Natural killer cell treated with Interleukin-12 subunit alpha and Interleukin-12 subunit beta and Interleukin-15 and Interleukin-18, amount 100 ng/mL, for 72 hours (primary cell): Measurements from ENCODE around the gene PARP1. TPM values are rescaled to one million over a fixed set of nuclear protein-coding genes. Genes with fewer than 3 reads are reported as not detected.

Source experiments
- ATAC-seq, 2 donors: fragments of 150-1000 bp; cut with Tn5 transposase in 1 of 2; sonication (Bioruptor Pico), chemical (Tn5 transposase) in 1 of 2; 2 replicates each; pipeline ENCODE4 v1.10.0; 2021
- DNase-seq: peaks from one replicate; pipeline ENCODE4 v3.0.0; 2022; ENCODE audit warnings: low spot score
- H3K27ac Mint-ChIP-seq, 2 donors: 1 replicate in 1 of 2; 2 replicates in 1 of 2; pipeline ENCODE4 v1.8.0; 2022; ENCODE audit warnings: mixed read lengths in 2 of 2, mild to moderate bottlenecking in 1 of 2, moderate library complexity in 1 of 2
- H3K27me3 Mint-ChIP-seq, 2 donors: 1 replicate in 1 of 2; 2 replicates in 1 of 2; pipeline ENCODE4 v1.8.0; 2022; ENCODE audit warnings: mixed read lengths in 2 of 2
- H3K36me3 Mint-ChIP-seq: one replicate; pipeline ENCODE4 v1.8.0; 2022; ENCODE audit warnings: mixed read lengths
- H3K4me1 Mint-ChIP-seq, 2 donors: 1 replicate in 1 of 2; 2 replicates in 1 of 2; pipeline ENCODE4 v1.8.0; 2022; ENCODE audit warnings: low read depth in 2 of 2, mixed read lengths in 2 of 2, mild to moderate bottlenecking in 1 of 2
- H3K4me3 Mint-ChIP-seq: one replicate; pipeline ENCODE4 v1.8.0; 2022; ENCODE audit warnings: mixed read lengths
- H3K9me3 Mint-ChIP-seq: 2 replicates; pipeline ENCODE4 v1.8.0; 2022; ENCODE audit warnings: mixed read lengths
- total RNA-seq, 2 donors: library from RNA; stranded (reverse); gene quantifications; one replicate each; pipeline ENCODE4 v1.2.3, GENCODE V29; 2022

PARP1 gene
- total RNA-seq, result 100 to 1,000 TPM; 138 to 246 TPM

DNA sequence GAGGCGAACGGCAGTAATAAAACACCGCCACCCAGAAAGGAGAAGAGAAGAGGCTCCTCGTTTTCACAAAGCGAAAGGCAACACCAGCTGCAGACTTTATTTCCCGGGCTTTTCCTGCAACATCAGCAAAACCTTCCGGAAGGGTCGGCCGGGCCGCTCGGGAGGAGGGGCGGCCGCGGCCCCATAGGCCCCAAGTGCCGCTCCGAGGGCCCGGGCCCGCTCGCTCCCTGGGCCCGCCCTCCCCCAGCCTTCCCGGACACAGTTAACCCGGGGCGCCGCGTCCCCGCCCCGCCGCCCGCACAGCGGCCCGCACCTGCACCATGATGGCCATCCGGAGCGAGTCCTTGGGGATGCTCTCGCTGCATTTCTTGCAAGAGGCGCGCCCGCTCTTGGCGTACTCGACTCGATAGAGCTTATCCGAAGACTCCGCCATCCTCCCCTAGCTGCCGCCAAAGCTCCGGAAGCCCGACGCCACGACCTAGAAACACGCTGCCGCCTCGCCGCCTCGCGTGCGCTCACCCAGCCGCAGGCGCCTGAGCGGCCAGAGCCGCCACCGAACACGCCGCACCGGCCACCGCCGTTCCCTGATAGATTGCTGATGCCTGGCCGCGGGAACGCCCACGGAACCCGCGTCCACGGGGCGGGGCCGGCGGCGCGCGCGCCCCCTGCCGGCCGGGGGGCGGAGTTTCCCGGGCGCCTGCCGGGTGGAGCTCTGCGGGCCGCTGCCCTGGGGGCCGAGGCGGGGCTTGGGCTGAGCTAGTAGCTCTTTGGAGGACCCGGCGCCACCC lies at the start of gene PARP1:
PARP1 (minus strand) TSS at position 597 of the 788 bp plus-strand sequence; CDS start at position 433, 164 bp downstream.
- Mint-ChIP-seq H3K36me3 (peaks cover 6% of the 10 kb centered on the region), H3K4me1 (peaks cover 37% of the 10 kb centered on the region in 2 donors), H3K27ac (peak within 1 kb of the TSS; percentile 76 to 94), H3K4me3 (peak within 1 kb of the TSS; percentile 93), H3K9me3 (no peaks in the 10 kb centered on the region), H3K27me3 (no peaks in the 10 kb centered on the region)
- ATAC-seq, result peak; percentile 93 to 96
- DNase-seq, result peak; percentile 92

DNA sequence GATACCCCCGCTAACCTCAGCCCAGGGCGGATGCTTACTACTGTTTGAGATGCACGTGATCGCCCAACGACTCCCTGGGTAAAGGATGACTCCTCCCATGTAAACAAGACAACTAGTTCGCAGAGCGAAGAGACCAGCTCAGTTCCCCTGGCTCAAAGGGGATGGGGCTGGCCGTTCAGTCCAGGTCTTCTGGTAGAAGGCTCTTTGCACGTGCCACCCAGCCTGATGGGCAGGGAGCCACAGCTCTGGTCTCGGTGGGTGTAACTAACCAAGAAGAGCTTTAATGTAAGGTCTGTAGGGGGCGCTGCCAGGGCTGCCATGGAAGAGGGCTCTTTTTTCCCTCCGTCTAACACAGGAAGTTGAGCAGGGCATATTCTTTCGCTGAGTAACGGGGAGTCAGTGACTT lies 49.4 kb upstream of the PARP1 start:
- ATAC-seq, result peak; percentile 66 to 82
- Mint-ChIP-seq H3K27me3 (peaks cover 0 to 4% of the 10 kb centered on the region in 2 donors), H3K9me3 (no peaks in the 10 kb centered on the region), H3K4me1 (peaks cover 8 to 12% of the 10 kb centered on the region in 2 donors), H3K36me3 (no peaks in the 10 kb centered on the region), H3K4me3 (peak overlapping the region; percentile 75), H3K27ac (peak overlapping the region in 1 of 2 donors; percentile 43)
- no peak for DNase-seq

DNA sequence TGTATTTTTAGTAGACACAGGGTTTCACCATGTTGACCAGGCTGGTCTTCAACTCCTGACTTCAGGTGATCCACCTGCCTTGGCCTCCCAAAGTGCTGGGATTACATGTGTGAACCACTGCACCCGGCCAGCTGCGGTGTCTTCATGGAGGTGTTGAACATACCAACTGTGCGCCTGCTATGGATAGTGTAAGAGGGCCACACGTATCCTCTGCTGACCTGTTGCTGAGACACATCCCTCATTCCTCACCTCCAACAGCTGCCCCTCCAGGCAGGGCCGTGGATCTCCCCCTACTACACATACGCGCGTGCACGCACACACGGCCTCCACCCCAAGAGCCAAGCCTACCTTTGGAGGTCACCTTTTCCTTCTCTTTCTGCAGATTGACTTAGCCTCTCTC lies 48.0 kb upstream of the PARP1 start:
- Mint-ChIP-seq H3K4me3 (no peak overlapping the region), H3K9me3 (no peaks in the 10 kb centered on the region), H3K4me1 (peaks cover 8 to 12% of the 10 kb centered on the region in 2 donors), H3K27me3 (peaks cover 0 to 4% of the 10 kb centered on the region in 2 donors), H3K27ac (no peak overlapping the region), H3K36me3 (no peaks in the 10 kb centered on the region)
- no peak for DNase-seq
- no peak for ATAC-seq

DNA sequence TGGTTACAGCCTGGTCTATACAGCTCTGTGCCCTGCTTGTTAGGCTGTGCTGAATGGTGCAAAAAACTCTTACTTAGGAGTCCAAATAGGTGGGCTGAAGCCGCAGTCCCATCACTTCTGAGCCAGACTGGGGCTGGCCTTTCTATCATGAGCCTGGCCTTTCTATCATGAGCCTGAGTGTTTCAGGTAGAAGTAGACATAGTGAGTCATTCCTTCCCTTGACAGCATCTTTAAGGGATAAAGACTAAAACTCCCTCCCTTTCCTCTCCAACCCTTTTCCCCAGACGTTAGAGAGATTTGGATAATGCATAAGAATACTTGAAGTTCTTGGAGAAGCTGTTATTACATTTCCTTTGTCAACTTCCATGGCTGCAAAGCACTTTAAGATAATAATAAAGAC lies 46.5 kb upstream of the PARP1 start:
- Mint-ChIP-seq H3K4me1 (peaks cover 8 to 12% of the 10 kb centered on the region in 2 donors), H3K27ac (no peak overlapping the region), H3K9me3 (no peaks in the 10 kb centered on the region), H3K36me3 (no peaks in the 10 kb centered on the region), H3K4me3 (no peak overlapping the region), H3K27me3 (peaks cover 0 to 8% of the 10 kb centered on the region in 2 donors)
- no peak for ATAC-seq
- DNase-seq, result no peak

DNA sequence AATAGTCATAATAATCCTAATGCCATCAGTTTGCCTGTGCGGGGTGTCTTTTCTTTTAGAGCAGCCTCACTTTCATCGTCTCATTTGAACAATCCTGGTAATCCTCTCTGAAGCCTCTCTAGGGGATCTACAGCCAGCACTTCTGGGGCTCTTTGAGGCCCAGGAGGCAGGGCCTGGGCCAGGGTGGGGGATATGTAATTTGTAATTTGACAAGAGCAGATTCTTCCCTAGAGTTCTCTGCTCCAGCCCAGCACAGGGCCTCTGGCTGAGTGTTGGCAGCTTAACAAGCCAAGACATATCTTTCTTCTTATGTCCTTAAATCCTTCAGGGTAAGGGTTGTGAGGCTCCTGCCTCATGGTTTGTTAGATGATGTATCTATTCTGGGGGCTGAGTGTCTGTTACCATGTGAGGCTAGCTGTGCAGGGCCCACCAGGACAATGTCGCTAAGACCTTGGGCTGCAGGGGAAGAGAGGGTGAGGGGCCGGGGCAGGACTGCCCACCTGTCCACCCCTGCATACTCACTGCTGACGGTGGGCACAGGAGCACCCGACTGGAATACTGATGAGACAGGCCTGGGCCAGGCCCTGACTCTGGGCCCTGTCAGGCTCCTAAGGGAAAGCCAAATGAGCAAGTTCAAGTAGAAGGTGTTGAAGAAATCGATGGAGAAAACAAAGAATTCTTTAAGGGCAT lies 45.3 kb upstream of the PARP1 start:
- Mint-ChIP-seq H3K4me1 (peaks cover 8 to 12% of the 10 kb centered on the region in 2 donors), H3K36me3 (no peaks in the 10 kb centered on the region), H3K4me3 (no peak overlapping the region), H3K27me3 (peaks cover 0 to 8% of the 10 kb centered on the region in 2 donors), H3K9me3 (no peaks in the 10 kb centered on the region), H3K27ac (no peak overlapping the region)
- DNase-seq, result no peak
- no peak for ATAC-seq

DNA sequence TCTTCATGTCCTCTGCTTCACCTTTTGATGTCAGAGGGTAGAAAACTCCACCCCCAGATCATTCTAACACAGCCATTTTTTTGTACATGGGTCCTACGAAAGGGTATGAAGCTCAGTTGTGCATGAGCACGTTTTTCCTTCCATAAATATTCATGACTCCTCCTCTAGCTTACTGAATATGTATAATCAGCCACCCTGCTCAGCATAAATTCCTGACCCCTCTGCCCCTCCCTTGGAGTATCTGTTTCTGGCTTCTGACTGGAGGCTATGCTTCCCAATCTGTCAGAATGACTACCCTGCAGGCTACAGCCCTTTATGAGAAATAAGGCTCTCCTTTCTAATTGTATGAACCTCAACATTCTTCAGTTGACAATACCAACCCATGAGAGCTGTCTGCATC lies 42.8 kb upstream of the PARP1 start:
- Mint-ChIP-seq H3K4me3 (no peak overlapping the region), H3K9me3 (no peaks in the 10 kb centered on the region), H3K36me3 (no peaks in the 10 kb centered on the region), H3K27ac (no peak overlapping the region), H3K4me1 (peaks cover 7% of the 10 kb centered on the region in 2 donors), H3K27me3 (peaks cover 0 to 4% of the 10 kb centered on the region in 2 donors)
- ATAC-seq (no peak), DNase-seq (no peak)

DNA sequence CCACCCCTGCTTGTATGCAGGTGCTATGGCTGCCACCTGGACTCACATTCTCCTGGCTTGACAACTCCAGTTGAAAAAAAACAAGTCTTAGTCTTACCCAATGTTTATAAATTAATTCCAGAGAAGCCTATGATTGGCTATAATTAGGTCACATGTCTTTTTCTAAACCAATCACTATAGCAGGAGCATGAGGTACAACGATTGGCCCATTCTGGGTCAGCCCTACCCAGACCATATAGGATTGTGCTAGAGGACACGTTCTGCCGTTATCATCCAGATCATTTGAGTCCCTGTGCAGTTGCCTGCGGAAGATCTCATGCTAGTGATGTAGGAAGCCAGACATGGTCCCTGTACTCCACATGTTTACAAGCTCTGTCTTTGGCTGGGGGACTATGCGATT lies 41.9 kb upstream of the PARP1 start:
- Mint-ChIP-seq H3K27me3 (peaks cover 0 to 4% of the 10 kb centered on the region in 2 donors), H3K27ac (no peak overlapping the region), H3K9me3 (no peaks in the 10 kb centered on the region), H3K4me3 (no peak overlapping the region), H3K36me3 (no peaks in the 10 kb centered on the region), H3K4me1 (peaks cover 15 to 16% of the 10 kb centered on the region in 2 donors)
- DNase-seq, result no peak
- no peak for ATAC-seq

DNA sequence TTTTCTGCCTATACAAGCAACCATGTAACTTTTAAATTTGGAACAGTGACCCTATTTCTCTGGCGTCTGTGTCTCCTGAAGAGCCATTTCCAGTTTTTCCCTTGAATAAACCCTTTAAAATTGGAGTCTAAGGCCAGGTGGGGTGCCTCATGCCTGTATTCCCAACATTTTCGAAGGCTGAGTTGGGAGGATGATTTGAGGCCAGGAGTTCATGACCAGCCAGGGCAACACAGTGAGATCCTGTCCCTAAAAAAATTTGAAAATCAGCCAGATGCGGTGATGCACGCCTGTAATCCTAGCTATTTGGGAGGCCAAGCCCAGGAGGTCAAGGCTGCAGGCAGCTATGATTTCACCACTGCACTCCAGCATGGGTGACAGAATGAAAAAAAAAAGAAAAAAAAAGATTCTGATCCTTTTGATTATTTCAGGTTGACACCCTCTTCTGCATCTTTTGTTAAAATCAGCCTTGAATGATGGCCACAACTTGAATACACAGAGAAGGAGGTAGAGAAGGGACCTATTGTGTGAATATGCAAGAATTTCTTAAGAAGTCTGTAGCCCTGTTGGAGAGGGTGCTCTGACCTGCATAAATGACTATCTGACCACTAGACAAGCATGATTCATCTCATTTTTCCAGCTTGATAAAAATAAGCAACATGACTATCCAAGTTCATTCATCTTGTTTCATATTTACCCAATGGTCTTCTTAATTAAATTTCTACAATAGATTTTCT lies 40.2 kb upstream of the PARP1 start:
- Mint-ChIP-seq H3K4me1 (peaks cover 17 to 20% of the 10 kb centered on the region in 2 donors), H3K36me3 (no peaks in the 10 kb centered on the region), H3K27me3 (peaks cover 0 to 4% of the 10 kb centered on the region in 2 donors), H3K27ac (no peak overlapping the region), H3K9me3 (no peaks in the 10 kb centered on the region), H3K4me3 (no peak overlapping the region)
- ATAC-seq (no peak), DNase-seq (no peak)

DNA sequence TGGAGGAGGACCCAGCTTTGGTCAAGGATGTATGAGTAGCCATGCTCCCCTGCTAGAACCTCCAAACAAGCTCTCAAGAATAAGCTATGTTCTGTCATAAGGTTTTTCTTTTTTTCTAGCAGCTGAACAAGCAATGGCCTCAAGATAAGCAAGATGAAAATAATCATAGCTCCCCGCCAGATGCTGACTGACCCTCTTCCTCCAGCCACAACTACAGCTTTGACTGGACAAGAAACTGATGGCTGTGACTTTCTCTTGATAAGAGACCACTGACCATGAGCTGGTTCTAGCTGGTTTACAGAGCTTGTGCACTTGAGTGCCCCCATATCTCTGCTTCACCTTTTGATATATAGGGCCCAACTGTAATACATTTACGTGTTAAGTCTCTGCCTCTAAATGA lies 38.2 kb upstream of the PARP1 start:
- H3K27me3 Mint-ChIP-seq, result peaks cover 4 to 5% of the 10 kb centered on the region in 2 donors
- peaks cover 17 to 20% of the 10 kb centered on the region in 2 donors for H3K4me1 Mint-ChIP-seq
- H3K4me3 Mint-ChIP-seq, result no peak overlapping the region
- DNase-seq (no peak), ATAC-seq (no peak)
- no peak overlapping the region for H3K27ac Mint-ChIP-seq
- H3K36me3 Mint-ChIP-seq, result no peaks in the 10 kb centered on the region
- no peaks in the 10 kb centered on the region for H3K9me3 Mint-ChIP-seq

DNA sequence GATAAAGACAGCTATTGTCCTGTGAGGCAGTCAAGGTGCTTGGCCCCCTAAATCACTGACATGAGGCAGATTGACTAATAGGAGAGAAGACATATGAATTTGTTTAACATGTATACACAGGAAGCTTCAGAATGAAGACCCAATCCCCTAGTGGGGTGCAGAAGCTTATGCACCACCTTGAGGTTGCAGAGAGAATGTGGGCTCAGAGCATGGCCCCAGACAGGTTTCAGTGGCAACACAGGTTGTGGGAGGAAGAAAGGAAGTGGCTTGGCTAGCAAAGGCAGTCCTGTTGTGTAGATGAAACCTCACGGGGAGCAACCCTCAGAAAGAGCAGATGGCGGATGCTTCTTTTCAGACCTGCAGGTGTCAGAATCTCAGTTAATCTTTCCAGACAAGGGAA lies 37.0 kb upstream of the PARP1 start:
- H3K27ac Mint-ChIP-seq, result no peak overlapping the region

DNA sequence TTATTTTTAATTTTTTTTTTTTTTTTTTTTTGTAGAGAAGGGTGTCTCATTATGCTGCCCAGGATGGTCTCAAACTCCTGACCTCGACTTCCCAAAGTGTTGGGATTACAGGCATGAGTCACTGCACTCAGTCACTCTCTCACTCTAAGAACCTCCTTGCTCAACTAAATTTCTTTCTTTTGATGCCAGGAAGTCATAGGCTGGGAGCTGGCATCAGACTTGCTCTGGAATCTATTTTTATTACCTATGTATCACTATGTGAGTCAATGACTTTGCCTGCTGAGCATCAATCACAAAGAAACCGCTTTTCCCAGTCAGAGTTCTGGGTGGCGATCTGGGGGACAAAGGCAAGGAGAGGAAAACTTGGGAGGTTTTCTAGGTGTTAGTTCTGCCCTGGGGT lies 35.5 kb upstream of the PARP1 start:
- no peak overlapping the region for H3K27ac Mint-ChIP-seq
- peaks cover 17 to 20% of the 10 kb centered on the region in 2 donors for H3K4me1 Mint-ChIP-seq
- H3K4me3 Mint-ChIP-seq, result no peak overlapping the region

More for the DNA sequence above, 37.0 kb upstream of the PARP1 start:
- H3K27me3 Mint-ChIP-seq, result peaks cover 6 to 12% of the 10 kb centered on the region in 2 donors
- H3K9me3 Mint-ChIP-seq, result no peaks in the 10 kb centered on the region
- DNase-seq (no peak), ATAC-seq (peak in 1 of 2 donors; percentile 74)
- H3K4me3 Mint-ChIP-seq, result peak overlapping the region; percentile 2
- H3K4me1 Mint-ChIP-seq, result peaks cover 17 to 20% of the 10 kb centered on the region in 2 donors
- no peaks in the 10 kb centered on the region for H3K36me3 Mint-ChIP-seq

DNA sequence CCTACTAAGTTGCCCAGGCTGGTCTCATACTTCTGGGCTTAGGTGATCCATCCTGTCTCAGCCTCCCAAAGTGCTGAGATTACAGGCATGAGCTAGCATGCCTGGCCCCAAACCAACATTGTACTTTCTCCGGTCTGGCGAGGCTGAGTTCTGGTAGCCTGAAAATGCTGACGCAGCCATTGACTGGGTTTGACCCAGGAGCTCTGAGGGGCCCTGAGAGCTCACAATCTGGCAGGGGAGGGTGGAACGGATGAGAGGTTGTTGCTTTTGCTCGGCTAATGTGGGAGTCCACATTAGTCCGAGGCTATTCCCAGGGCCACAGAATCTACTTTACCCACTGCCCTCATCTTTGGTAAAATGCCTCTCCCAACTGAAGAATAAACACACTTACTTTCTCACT lies 35.1 kb upstream of the PARP1 start:
- no peak for ATAC-seq
- Mint-ChIP-seq H3K36me3 (no peaks in the 10 kb centered on the region), H3K4me3 (no peak overlapping the region), H3K27ac (no peak overlapping the region), H3K27me3 (peaks cover 8 to 13% of the 10 kb centered on the region in 2 donors), H3K9me3 (no peaks in the 10 kb centered on the region), H3K4me1 (peaks cover 17 to 20% of the 10 kb centered on the region in 2 donors)
- DNase-seq, result no peak

More for the DNA sequence above, 35.5 kb upstream of the PARP1 start:
- Mint-ChIP-seq H3K36me3 (no peaks in the 10 kb centered on the region), H3K27me3 (peaks cover 6 to 12% of the 10 kb centered on the region in 2 donors), H3K9me3 (no peaks in the 10 kb centered on the region)
- ATAC-seq (no peak), DNase-seq (no peak)

DNA sequence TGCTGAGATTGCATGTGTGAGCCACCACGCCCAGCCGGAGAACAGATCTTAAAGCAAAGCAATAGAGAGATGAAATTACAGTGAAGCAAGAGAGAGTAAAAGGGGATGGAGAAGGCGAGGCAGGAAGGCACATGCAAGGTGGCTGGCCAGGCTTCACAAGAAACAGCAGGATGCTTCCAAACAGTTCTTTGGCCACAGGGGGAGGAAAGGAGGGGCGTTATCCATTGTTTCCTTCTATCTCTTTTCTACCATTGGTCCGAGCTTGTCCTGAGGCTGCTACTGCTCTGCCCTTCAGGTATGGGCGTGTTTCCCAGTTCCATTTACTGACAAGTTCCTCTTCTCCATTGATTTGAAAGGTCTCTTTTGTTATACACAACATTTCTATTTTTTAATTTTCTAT lies 33.7 kb upstream of the PARP1 start:
- H3K9me3 Mint-ChIP-seq, result no peaks in the 10 kb centered on the region
- no peak overlapping the region for H3K27ac Mint-ChIP-seq
- H3K36me3 Mint-ChIP-seq, result no peaks in the 10 kb centered on the region
- H3K4me1 Mint-ChIP-seq, result peaks cover 17 to 20% of the 10 kb centered on the region in 2 donors
- H3K27me3 Mint-ChIP-seq, result peaks cover 8 to 18% of the 10 kb centered on the region in 2 donors
- DNase-seq (no peak), ATAC-seq (no peak)
- H3K4me3 Mint-ChIP-seq, result no peak overlapping the region
